GM12875 (cell line): Measurements from ENCODE around the gene NCKAP5.

ENCODE experiments used
- H3K4me3 ChIP-seq: one replicate; pipeline ENCODE4 v1.5.1; 2011; ENCODE audit warnings: low read depth, low read length, control low read depth
- CTCF ChIP-seq: IDR thresholded peaks from 2 replicates; pipeline ENCODE4 v1.5.1; 2011; ENCODE audit warnings: low read depth, mild to moderate bottlenecking, control low read depth, inconsistent platforms, low read length, moderate library complexity, borderline replicate concordance; ENCODE audit not compliant: insufficient read depth

Gene NCKAP5

GRCh38 chr2:132849118-132849517 is 719.1 kb downstream of the NCKAP5 start:
- no peak for TF ChIP-seq CTCF

GRCh38 chr2:132845339-132845738 is 722.9 kb downstream of the NCKAP5 start:
- no peak for TF ChIP-seq CTCF
- no peak overlapping the region for H3K4me3 ChIP-seq

More at GRCh38 chr2:132849118-132849517, 719.1 kb downstream of the NCKAP5 start:
- no peak overlapping the region for H3K4me3 ChIP-seq

GRCh38 chr2:132844585-132844984 is 723.7 kb downstream of the NCKAP5 start:
- TF ChIP-seq CTCF = no peak
- no peak overlapping the region for H3K4me3 ChIP-seq

- no peak for TF ChIP-seq CTCF
- no peak overlapping the region for H3K4me3 ChIP-seq
These were observed 730.5 kb downstream of the NCKAP5 start for GRCh38 chr2:132837769-132838168.

- H3K4me3 ChIP-seq = no peak overlapping the region
- TF ChIP-seq CTCF = no peak
These were observed 737.9 kb downstream of the NCKAP5 start for GRCh38 chr2:132830321-132830827.

GRCh38 chr2:132825601-132826000 is 742.7 kb downstream of the NCKAP5 start:
- TF ChIP-seq CTCF = no peak
- no peak overlapping the region for H3K4me3 ChIP-seq

GRCh38 chr2:132824716-132825115 is 743.5 kb downstream of the NCKAP5 start:
- no peak overlapping the region for H3K4me3 ChIP-seq
- no peak for TF ChIP-seq CTCF
